ENCODE data around the gene GPC5. TPM values are rescaled to one million over a fixed set of nuclear protein-coding genes. Genes with fewer than 3 reads are reported as not detected.

GPC5 gene
- total RNA-seq, 2 donors from 2014 or later: 0.22 to 0.51 TPM

DNA sequence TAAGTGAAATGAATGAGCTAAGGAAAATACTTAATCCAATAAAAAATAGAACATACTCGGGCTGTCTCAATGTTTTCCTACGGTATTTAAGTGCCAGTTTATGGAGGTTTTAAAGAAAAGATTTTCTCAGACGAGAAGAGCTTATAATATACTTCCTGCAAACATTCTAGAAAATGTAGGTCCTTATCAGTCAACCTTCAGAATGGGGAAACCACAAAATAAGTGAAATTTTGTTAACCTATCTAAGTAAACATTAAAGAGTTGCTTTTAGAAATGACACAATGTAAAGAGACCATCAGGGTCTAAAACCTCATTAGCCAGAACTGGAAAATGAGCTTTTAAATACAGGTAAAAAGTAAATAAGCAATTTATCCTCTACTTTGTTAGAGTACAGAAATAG, 38.8 kb upstream of the GPC5 start:
- Mint-ChIP-seq H3K4me3 (no peak overlapping the region), H3K27ac (no peak overlapping the region), H3K36me3 (ENCODE audit: low read depth) (peaks cover 29% of the 10 kb centered on the region), H3K27me3 (ENCODE audit: insufficient read depth) (no peaks in the 10 kb centered on the region), H3K4me1 (peaks cover 4% of the 10 kb centered on the region), H3K9me3 (no peaks in the 10 kb centered on the region)
- no peak overlapping the region for H3K27ac ChIP-seq (ENCODE audit: low read depth, low read length)
- DNase-seq: no peak
- 92% methylated on average over 3 of the region's 3 CpGs; no CpG with 5 or more reads in 1 of the 2 experiments for WGBS, 2 experiments (ENCODE audit: insufficient coverage in 1 of 2, insufficient read length in 1 of 2)
- H3K9ac ChIP-seq (ENCODE audit: extremely low read depth, low read length, poor library complexity, severe bottlenecking): no peak overlapping the region
- TF ChIP-seq, protein P1, sequence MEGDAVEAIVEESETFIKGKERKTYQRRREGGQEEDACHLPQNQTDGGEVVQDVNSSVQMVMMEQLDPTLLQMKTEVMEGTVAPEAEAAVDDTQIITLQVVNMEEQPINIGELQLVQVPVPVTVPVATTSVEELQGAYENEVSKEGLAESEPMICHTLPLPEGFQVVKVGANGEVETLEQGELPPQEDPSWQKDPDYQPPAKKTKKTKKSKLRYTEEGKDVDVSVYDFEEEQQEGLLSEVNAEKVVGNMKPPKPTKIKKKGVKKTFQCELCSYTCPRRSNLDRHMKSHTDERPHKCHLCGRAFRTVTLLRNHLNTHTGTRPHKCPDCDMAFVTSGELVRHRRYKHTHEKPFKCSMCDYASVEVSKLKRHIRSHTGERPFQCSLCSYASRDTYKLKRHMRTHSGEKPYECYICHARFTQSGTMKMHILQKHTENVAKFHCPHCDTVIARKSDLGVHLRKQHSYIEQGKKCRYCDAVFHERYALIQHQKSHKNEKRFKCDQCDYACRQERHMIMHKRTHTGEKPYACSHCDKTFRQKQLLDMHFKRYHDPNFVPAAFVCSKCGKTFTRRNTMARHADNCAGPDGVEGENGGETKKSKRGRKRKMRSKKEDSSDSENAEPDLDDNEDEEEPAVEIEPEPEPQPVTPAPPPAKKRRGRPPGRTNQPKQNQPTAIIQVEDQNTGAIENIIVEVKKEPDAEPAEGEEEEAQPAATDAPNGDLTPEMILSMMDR (conservative IDR thresholded peaks at IDR 0.05): no peak
- H3K36me3 ChIP-seq (ENCODE audit: control insufficient read depth, insufficient read depth, low read length): peaks cover 44% of the 10 kb centered on the region
- H3K27me3 ChIP-seq (ENCODE audit: control insufficient read depth, insufficient read depth, low read length, poor library complexity, severe bottlenecking): no peaks in the 10 kb centered on the region
- no peak overlapping the region for H3K4me3 ChIP-seq (ENCODE audit: low read length)
- H3K4me1 ChIP-seq (ENCODE audit: control insufficient read depth, insufficient read depth, low read length): no peaks in the 10 kb centered on the region
- no peaks in the 10 kb centered on the region for H3K9me3 ChIP-seq (ENCODE audit: control insufficient read depth, low read length)

DNA sequence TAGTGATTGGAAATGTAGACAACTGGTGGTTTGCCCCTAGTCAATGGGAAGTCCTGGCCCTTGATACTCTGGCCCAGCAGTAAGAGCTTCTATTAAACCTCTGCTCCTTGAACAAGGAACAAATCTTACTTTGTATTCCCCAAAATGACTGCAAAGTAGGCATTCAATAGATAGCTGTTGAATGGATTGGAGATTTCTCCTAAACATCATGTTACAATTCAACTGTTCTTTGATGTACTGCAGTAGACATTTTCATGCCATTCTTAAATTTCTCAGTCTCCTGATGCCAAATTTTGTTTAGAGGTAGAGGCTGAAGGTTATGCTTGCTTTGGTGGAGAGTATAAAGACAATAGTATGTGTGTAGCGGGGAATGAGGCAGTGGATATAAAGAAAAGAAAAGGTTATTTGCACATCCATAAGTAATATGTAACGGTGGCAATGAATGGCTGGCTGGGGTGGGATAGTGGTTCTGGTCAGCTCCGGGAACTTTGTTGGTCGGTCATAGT, 38.1 kb upstream of the GPC5 start:
- peak overlapping the region; percentile 23 for H3K27ac Mint-ChIP-seq
- peaks cover 4% of the 10 kb centered on the region for H3K4me1 Mint-ChIP-seq
- H3K9me3 ChIP-seq (ENCODE audit: control insufficient read depth, low read length): no peaks in the 10 kb centered on the region
- no peaks in the 10 kb centered on the region for H3K9me3 Mint-ChIP-seq
- H3K27ac ChIP-seq (ENCODE audit: low read depth, low read length): no peak overlapping the region
- no peak overlapping the region for H3K9ac ChIP-seq (ENCODE audit: extremely low read depth, low read length, poor library complexity, severe bottlenecking)
- no peaks in the 10 kb centered on the region for H3K27me3 ChIP-seq (ENCODE audit: control insufficient read depth, insufficient read depth, low read length, poor library complexity, severe bottlenecking)
- no peak for DNase-seq
- no peak overlapping the region for H3K4me3 ChIP-seq (ENCODE audit: low read length)
- peaks cover 38% of the 10 kb centered on the region for H3K36me3 ChIP-seq (ENCODE audit: control insufficient read depth, insufficient read depth, low read length)
- H3K27me3 Mint-ChIP-seq (ENCODE audit: insufficient read depth): no peaks in the 10 kb centered on the region
- WGBS, 2 experiments (ENCODE audit: insufficient coverage in 1 of 2, insufficient read length in 1 of 2): 95 to 100% methylated on average over 3 to 4 of the region's 4 CpGs
- TF ChIP-seq, protein P1 (conservative IDR thresholded peaks at IDR 0.05): no peak
- no peaks in the 10 kb centered on the region for H3K4me1 ChIP-seq (ENCODE audit: control insufficient read depth, insufficient read depth, low read length)
- no peak overlapping the region for H3K4me3 Mint-ChIP-seq
- peaks cover 25% of the 10 kb centered on the region for H3K36me3 Mint-ChIP-seq (ENCODE audit: low read depth)

DNA sequence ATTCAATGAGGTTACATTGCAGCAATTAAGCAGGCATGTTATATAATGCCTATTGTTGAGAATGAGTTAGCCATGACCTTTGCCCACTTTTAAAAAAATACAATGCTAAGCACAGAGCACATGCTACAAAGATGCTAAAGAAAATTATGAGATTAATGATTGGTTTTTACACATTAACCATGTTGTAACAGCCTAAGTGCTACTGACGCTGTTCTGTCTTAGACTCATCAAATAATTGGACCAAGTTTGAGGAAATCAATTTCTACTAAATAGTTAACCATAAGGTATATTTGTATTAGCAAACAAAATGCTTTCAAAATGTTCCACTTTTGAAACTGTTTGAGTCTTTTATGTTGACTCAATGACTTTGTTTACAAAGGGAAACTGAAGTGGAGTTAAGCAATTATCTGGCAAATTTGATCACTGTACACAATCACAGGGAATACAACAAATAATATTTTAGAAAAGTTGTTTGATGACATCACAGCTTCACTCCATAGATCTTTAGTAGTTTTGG, 36.6 kb upstream of the GPC5 start:
- no peak overlapping the region for H3K4me3 ChIP-seq (ENCODE audit: low read length)
- WGBS, 2 experiments (ENCODE audit: insufficient coverage in 1 of 2, insufficient read length in 1 of 2): 100% methylated on average over 1 of the region's 1 CpG; no CpG with 5 or more reads in 1 of the 2 experiments
- Mint-ChIP-seq H3K27me3 (ENCODE audit: insufficient read depth) (no peaks in the 10 kb centered on the region), H3K9me3 (no peaks in the 10 kb centered on the region), H3K36me3 (ENCODE audit: low read depth) (peaks cover 11% of the 10 kb centered on the region), H3K27ac (no peak overlapping the region), H3K4me1 (no peaks in the 10 kb centered on the region), H3K4me3 (no peak overlapping the region)
- DNase-seq: no peak
- H3K4me1 ChIP-seq (ENCODE audit: control insufficient read depth, insufficient read depth, low read length): no peaks in the 10 kb centered on the region
- no peaks in the 10 kb centered on the region for H3K9me3 ChIP-seq (ENCODE audit: control insufficient read depth, low read length)
- TF ChIP-seq, protein P1 (conservative IDR thresholded peaks at IDR 0.05): no peak
- peaks cover 23% of the 10 kb centered on the region for H3K36me3 ChIP-seq (ENCODE audit: control insufficient read depth, insufficient read depth, low read length)
- H3K9ac ChIP-seq (ENCODE audit: extremely low read depth, low read length, poor library complexity, severe bottlenecking): no peak overlapping the region
- H3K27ac ChIP-seq (ENCODE audit: low read depth, low read length): no peak overlapping the region
- H3K27me3 ChIP-seq (ENCODE audit: control insufficient read depth, insufficient read depth, low read length, poor library complexity, severe bottlenecking): no peaks in the 10 kb centered on the region
